ENCODE data around the gene IP6K1. TPM values are rescaled to one million over a fixed set of nuclear protein-coding genes. Genes with fewer than 3 reads are reported as not detected.

The IP6K1 gene
- total RNA-seq, 1 experiment from 2014 or later: 44.8 TPM

DNA sequence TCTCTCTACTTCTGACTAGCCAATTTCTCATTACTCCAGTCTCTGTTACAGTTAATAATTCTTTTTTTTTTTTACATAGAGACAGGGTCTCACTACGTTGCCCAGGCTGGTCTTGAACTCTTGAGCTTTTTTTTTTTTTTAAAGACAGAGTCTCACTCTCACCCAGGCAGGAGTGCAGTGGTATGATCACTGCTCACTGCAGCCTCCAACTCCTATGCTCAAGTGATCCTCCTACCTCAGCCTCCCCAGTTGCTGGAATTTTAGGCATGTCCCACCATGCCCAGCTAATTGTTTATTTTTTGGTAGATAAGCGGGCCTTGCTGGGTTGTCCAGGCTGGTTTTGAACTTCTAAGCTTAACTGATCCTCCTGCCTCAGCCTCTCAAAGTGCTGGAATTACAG is 13.6 kb downstream of the IP6K1 start:
- BruUV-seq (replicated peaks): no TSS peak
- no peaks in the 10 kb centered on the region for H3K4me1 Mint-ChIP-seq (ENCODE audit: insufficient read depth, unreplicated experiment)
- DNase-seq (ENCODE audit: unreplicated experiment): no peak
- no peaks in the 10 kb centered on the region for H3K27me3 Mint-ChIP-seq (ENCODE audit: insufficient read depth, unreplicated experiment)
- peaks cover 14% of the 10 kb centered on the region for H3K36me3 Mint-ChIP-seq (ENCODE audit: insufficient read depth, unreplicated experiment)
- H3K9me3 Mint-ChIP-seq (ENCODE audit: unreplicated experiment): no peaks in the 10 kb centered on the region
- CTCF ChIA-PET: interaction anchor here (0.6 to 1.4 kb wide), 2 partner anchors 67 to 297 kb away, joined by 3 read pairs; no protein-coding TSS in a partner anchor
- no peak overlapping the region for H3K4me3 Mint-ChIP-seq (ENCODE audit: unreplicated experiment)
- POLR2A ChIA-PET: interaction anchor here (1.0 to 2.6 kb wide), 2 partner anchors 13 to 27 kb away, joined by 3 to 9 read pairs; partner anchors contain the start of genes CDHR4 and IP6K1
- intact Hi-C loops (cut with micrococcal nuclease): no loop called here
- no peak for TF ChIP-seq CTCF (IDR thresholded peaks at IDR 0.05; ENCODE audit: unreplicated experiment)
- H3K27ac Mint-ChIP-seq (ENCODE audit: low read depth, unreplicated experiment): no peak overlapping the region

GRCh38 chr3:49771340-49771938 is 14.9 kb downstream of the IP6K1 start:
- intact Hi-C loops (cut with micrococcal nuclease): no loop called here
- Mint-ChIP-seq H3K9me3 (ENCODE audit: unreplicated experiment) (no peaks in the 10 kb centered on the region), H3K4me3 (ENCODE audit: unreplicated experiment) (no peak overlapping the region), H3K4me1 (ENCODE audit: insufficient read depth, unreplicated experiment) (no peaks in the 10 kb centered on the region), H3K36me3 (ENCODE audit: insufficient read depth, unreplicated experiment) (peaks cover 17% of the 10 kb centered on the region), H3K27me3 (ENCODE audit: insufficient read depth, unreplicated experiment) (no peaks in the 10 kb centered on the region), H3K27ac (ENCODE audit: low read depth, unreplicated experiment) (no peak overlapping the region)
- CTCF ChIA-PET: interaction anchor here (0.6 to 1.4 kb wide), 5 partner anchors 67 to 308 kb away, joined by 3 to 6 read pairs (median 4); no protein-coding TSS in a partner anchor
- no peak for TF ChIP-seq CTCF (IDR thresholded peaks at IDR 0.05; ENCODE audit: unreplicated experiment)
- POLR2A ChIA-PET: interaction anchor here (0.6 to 2.6 kb wide), 4 partner anchors 13 to 158 kb away, joined by 3 to 9 read pairs (median 5); partner anchors contain the start of genes CDHR4, IP6K1 and MON1A
- no peak for DNase-seq (ENCODE audit: unreplicated experiment)
- BruUV-seq (replicated peaks): no TSS peak

DNA sequence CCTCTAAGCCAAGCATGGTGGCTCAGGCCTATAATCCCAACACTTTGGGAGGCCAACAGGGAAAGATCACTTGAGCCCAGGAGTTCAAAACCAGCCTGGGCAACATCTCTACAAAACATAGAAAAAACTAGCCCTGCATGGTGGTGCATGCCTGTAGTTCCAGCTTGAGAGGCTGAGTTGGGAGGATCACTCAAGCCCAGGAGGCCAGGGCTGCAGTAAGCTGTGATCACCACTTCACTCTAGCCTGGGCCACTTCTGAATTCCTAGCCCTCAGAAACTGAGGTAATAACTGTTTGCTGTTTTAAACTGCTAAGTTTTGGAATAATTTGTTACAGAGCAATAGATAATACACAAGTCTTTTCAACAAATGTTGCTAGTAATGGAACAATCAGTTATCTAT is 16.4 kb downstream of the IP6K1 start:
- BruUV-seq (replicated peaks): no TSS peak
- POLR2A ChIA-PET: interaction anchor here (0.8 to 2.2 kb wide), 4 partner anchors 14 to 320 kb away, joined by 3 to 6 read pairs (median 4); partner anchors contain the start of gene IP6K1
- H3K9me3 Mint-ChIP-seq (ENCODE audit: unreplicated experiment): no peaks in the 10 kb centered on the region
- intact Hi-C loops (cut with micrococcal nuclease): no loop called here
- H3K36me3 Mint-ChIP-seq (ENCODE audit: insufficient read depth, unreplicated experiment): peaks cover 22% of the 10 kb centered on the region
- no peaks in the 10 kb centered on the region for H3K27me3 Mint-ChIP-seq (ENCODE audit: insufficient read depth, unreplicated experiment)
- no peak for TF ChIP-seq CTCF (IDR thresholded peaks at IDR 0.05; ENCODE audit: unreplicated experiment)
- H3K4me3 Mint-ChIP-seq (ENCODE audit: unreplicated experiment): no peak overlapping the region
- CTCF ChIA-PET: interaction anchor here (0.6 to 1.6 kb wide), 3 partner anchors 69 to 131 kb away, joined by 3 to 4 read pairs (median 4); no protein-coding TSS in a partner anchor
- peak overlapping the region; percentile 39 for H3K27ac Mint-ChIP-seq (ENCODE audit: low read depth, unreplicated experiment)
- no peak for DNase-seq (ENCODE audit: unreplicated experiment)
- H3K4me1 Mint-ChIP-seq (ENCODE audit: insufficient read depth, unreplicated experiment): no peaks in the 10 kb centered on the region

- no TSS peak for BruUV-seq (replicated peaks)
- peak overlapping the region; percentile 39 for H3K27ac Mint-ChIP-seq (ENCODE audit: low read depth, unreplicated experiment)
- H3K4me1 Mint-ChIP-seq (ENCODE audit: insufficient read depth, unreplicated experiment): no peaks in the 10 kb centered on the region
- H3K9me3 Mint-ChIP-seq (ENCODE audit: unreplicated experiment): no peaks in the 10 kb centered on the region
- no peak for DNase-seq (ENCODE audit: unreplicated experiment)
- no peak for TF ChIP-seq CTCF (IDR thresholded peaks at IDR 0.05; ENCODE audit: unreplicated experiment)
- H3K27me3 Mint-ChIP-seq (ENCODE audit: insufficient read depth, unreplicated experiment): no peaks in the 10 kb centered on the region
- intact Hi-C loops (cut with micrococcal nuclease): no loop called here
- ChIA-PET CTCF (interaction anchor here (1.6 kb wide), 1 partner anchor 131 kb away, joined by 4 read pairs; no protein-coding TSS in a partner anchor), POLR2A (interaction anchor here (0.8 to 2.2 kb wide), 4 partner anchors 15 to 320 kb away, joined by 3 to 6 read pairs (median 4); partner anchors contain the start of gene IP6K1)
- no peak overlapping the region for H3K4me3 Mint-ChIP-seq (ENCODE audit: unreplicated experiment)
- H3K36me3 Mint-ChIP-seq (ENCODE audit: insufficient read depth, unreplicated experiment): peaks cover 22% of the 10 kb centered on the region
These were observed 16.9 kb downstream of the IP6K1 start for GRCh38 chr3:49769286-49769915.
